GM08714 (cell line): Measurements from ENCODE around the gene ZNF618.

Experiments
- H3K4me3 ChIP-seq: fragments of 200-500 bp; sonication (Bioruptor generic); 2 replicates; pipeline ENCODE4 v1.5.1; 2014; ENCODE audit warnings: mild to moderate bottlenecking, low read length, inconsistent platforms
- ZNF274 ChIP-seq: IDR thresholded peaks from 2 replicates; pipeline ENCODE4 v1.6.1; 2012; ENCODE audit warnings: mild to moderate bottlenecking, low read depth, low read length

The ZNF618 gene

GRCh38 chr9:113892861-113893491, 16.9 kb downstream of the ZNF618 start:
- no peak overlapping the region for H3K4me3 ChIP-seq
- TF ChIP-seq ZNF274 = no peak

GRCh38 chr9:113894166-113894565, 18.1 kb downstream of the ZNF618 start:
- TF ChIP-seq ZNF274 = no peak
- no peak overlapping the region for H3K4me3 ChIP-seq

GRCh38 chr9:113895526-113895925, 19.4 kb downstream of the ZNF618 start:
- TF ChIP-seq ZNF274 = no peak
- H3K4me3 ChIP-seq = no peak overlapping the region

- TF ChIP-seq ZNF274 = no peak
These were observed 20.6 kb downstream of the ZNF618 start for GRCh38 chr9:113896713-113897112.

GRCh38 chr9:113898151-113898550, 22.0 kb downstream of the ZNF618 start:
- H3K4me3 ChIP-seq = no peak overlapping the region
- no peak for TF ChIP-seq ZNF274

More at GRCh38 chr9:113896713-113897112, 20.6 kb downstream of the ZNF618 start:
- H3K4me3 ChIP-seq = no peak overlapping the region

- no peak overlapping the region for H3K4me3 ChIP-seq
- no peak for TF ChIP-seq ZNF274
These were observed 22.5 kb downstream of the ZNF618 start for GRCh38 chr9:113898596-113898995.

GRCh38 chr9:113899205-113899604, 23.1 kb downstream of the ZNF618 start:
- no peak overlapping the region for H3K4me3 ChIP-seq
- TF ChIP-seq ZNF274 = no peak

- no peak overlapping the region for H3K4me3 ChIP-seq
- no peak for TF ChIP-seq ZNF274
These were observed 25.1 kb downstream of the ZNF618 start for GRCh38 chr9:113901221-113901688.

- no peak for TF ChIP-seq ZNF274
- no peak overlapping the region for H3K4me3 ChIP-seq
These were observed 27.5 kb downstream of the ZNF618 start for GRCh38 chr9:113903514-113904077.

GRCh38 chr9:113906411-113907110, 30.5 kb downstream of the ZNF618 start:
- no peak overlapping the region for H3K4me3 ChIP-seq
- no peak for TF ChIP-seq ZNF274

- TF ChIP-seq ZNF274 = no peak
- H3K4me3 ChIP-seq = no peak overlapping the region
These were observed 31.2 kb downstream of the ZNF618 start for GRCh38 chr9:113907282-113907681.

GRCh38 chr9:113909421-113909820, 33.3 kb downstream of the ZNF618 start:
- no peak for TF ChIP-seq ZNF274
- no peak overlapping the region for H3K4me3 ChIP-seq

GRCh38 chr9:113910036-113910639, 34.0 kb downstream of the ZNF618 start:
- no peak for TF ChIP-seq ZNF274
- H3K4me3 ChIP-seq = no peak overlapping the region

GRCh38 chr9:113911850-113912557, 35.9 kb downstream of the ZNF618 start:
- no peak overlapping the region for H3K4me3 ChIP-seq
- no peak for TF ChIP-seq ZNF274
